RKO (cell line): ENCODE data around the gene PPAT.

Experiments used
- DNase-seq: peaks from one replicate; pipeline ENCODE4 v3.0.0-alpha.2; 2016; ENCODE audit warnings: low spot score

Gene PPAT

GRCh38 chr4:56434599-56435139, 746 bp downstream of the PPAT start:
- peak; percentile 85 for DNase-seq

GRCh38 chr4:56433280-56433679, 2.1 kb downstream of the PPAT start:
- DNase-seq, result no peak

GRCh38 chr4:56430203-56430602, 5.2 kb downstream of the PPAT start:
- DNase-seq, result no peak

- DNase-seq, result no peak
These were observed 8.2 kb downstream of the PPAT start for GRCh38 chr4:56427179-56427578.

GRCh38 chr4:56426273-56426672, 9.1 kb downstream of the PPAT start:
- no peak for DNase-seq

- DNase-seq, result no peak
These were observed 9.9 kb downstream of the PPAT start for GRCh38 chr4:56425518-56425917.

- peak; percentile 40 for DNase-seq
These were observed 10.5 kb downstream of the PPAT start for GRCh38 chr4:56424697-56425514.

GRCh38 chr4:56424176-56424575, 11.2 kb downstream of the PPAT start:
- DNase-seq, result no peak

- no peak for DNase-seq
These were observed 18.0 kb downstream of the PPAT start for GRCh38 chr4:56417396-56417795.

GRCh38 chr4:56416349-56416748, 19.1 kb downstream of the PPAT start:
- no peak for DNase-seq

- no peak for DNase-seq
These were observed 21.2 kb downstream of the PPAT start for GRCh38 chr4:56414135-56414670.

GRCh38 chr4:56410247-56411062, 25.0 kb downstream of the PPAT start:
- peak; percentile 92 for DNase-seq

- DNase-seq, result no peak
These were observed 25.8 kb downstream of the PPAT start for GRCh38 chr4:56409511-56410090.

GRCh38 chr4:56408978-56409377, 26.4 kb downstream of the PPAT start:
- no peak for DNase-seq

GRCh38 chr4:56406151-56406550, 29.3 kb downstream of the PPAT start:
- no peak for DNase-seq

GRCh38 chr4:56405016-56405415, 30.4 kb downstream of the PPAT start:
- DNase-seq, result no peak

- no peak for DNase-seq
These were observed 34.9 kb downstream of the PPAT start for GRCh38 chr4:56400560-56400959.

GRCh38 chr4:56391270-56391669, 44.1 kb downstream of the PPAT start:
- DNase-seq, result no peak

- DNase-seq, result no peak
These were observed 45.9 kb downstream of the PPAT start for GRCh38 chr4:56389558-56389957.

- DNase-seq, result peak; percentile 21
These were observed 47.1 kb downstream of the PPAT start for GRCh38 chr4:56388306-56388705.

GRCh38 chr4:56387023-56388001, 48.1 kb downstream of the PPAT start, which contains the start of gene AASDH:
Gene AASDH (minus strand): TSS chr4:56387491. CDS start chr4:56384299, 3,192 bp downstream.
- DNase-seq, result peak; percentile 96
